Limb (tissue), 2 donors: ENCODE measurements around the gene ITPR3.

ENCODE experiments used
- DNase-seq, 2 donors: peaks; one replicate each; pipeline ENCODE4 v3.0.0-alpha.2; 2016; ENCODE audit errors: extremely low spot score in 2 of 2

The ITPR3 gene

DNA sequence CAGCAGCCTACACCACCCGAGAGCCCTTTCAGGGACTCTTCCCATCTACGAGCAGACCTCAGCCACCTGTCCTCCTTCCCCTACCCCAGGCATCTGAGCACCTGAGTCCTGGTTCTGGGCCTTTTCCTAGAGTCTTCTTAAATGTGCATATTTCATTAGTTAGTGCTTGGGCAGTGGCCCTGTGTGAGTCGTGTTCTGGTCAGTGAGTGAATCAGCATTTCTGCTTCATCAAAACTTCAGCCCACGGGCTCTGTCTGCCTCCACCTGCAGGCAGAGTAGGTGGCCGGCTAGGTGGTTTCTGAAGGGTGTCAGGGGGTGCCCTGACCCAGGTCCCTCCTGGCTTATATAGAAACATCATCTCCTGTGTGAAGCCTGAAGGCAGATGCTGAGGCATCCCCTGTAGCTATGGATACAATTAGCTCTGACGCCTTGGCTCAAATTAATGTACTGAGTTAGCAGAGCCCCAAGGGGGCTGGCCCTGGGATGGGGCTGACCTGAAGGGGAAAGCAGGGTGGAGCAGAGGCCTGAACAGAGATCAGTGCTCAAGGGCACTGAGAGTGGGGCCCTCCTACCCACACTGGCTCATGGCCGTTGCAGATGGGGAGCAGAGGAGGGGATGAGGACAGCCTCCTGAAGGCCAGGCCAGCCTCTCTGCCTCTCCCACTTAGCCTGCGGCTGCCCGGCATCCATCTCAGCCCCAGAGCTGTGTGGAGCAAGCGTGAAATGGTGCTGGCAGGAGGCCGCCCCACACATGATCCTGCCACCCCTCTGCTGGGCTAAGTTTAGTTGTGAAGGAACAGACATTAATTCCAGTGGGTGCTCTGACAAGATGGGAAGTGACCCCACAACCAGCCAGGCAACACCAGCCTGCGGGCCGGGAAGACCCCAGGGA, 111.9 kb downstream of the ITPR3 start:
- no peak for DNase-seq

DNA sequence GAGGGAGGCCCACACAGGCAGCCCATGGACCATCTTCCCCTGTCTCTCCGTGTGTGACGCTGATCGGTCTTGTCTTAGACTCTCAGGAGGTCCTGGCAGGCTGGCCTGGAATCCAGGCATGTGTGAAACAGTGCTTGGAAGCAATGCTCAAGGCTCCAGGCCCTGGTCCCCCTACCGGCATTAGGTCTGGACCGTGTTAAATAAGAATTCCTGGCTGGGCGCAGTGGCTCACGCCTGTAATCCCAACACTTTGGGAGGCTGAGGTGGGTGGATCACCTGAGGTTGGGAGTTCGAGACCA, 112.5 kb downstream of the ITPR3 start:
- DNase-seq, result no peak

DNA sequence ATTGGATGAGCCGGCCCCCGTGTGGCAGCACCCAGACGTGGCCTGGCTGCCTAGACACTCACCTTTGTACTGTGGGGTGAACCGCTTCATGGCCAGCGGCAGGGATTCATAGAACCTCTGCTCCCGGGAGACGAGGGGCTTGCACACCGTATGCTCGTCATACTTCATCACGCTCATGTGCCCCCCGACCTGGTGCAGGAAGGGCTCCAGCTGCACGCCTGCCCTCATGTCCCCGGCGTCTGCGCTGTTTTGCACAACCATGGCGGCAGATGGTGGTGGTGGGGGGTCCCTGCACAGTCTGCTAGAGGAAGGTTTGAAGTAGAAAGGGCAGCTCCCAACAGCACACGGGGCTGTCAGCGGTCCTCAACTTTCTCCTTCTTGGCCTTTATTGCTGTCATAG, 114.1 kb downstream of the ITPR3 start:
- no peak for DNase-seq

DNA sequence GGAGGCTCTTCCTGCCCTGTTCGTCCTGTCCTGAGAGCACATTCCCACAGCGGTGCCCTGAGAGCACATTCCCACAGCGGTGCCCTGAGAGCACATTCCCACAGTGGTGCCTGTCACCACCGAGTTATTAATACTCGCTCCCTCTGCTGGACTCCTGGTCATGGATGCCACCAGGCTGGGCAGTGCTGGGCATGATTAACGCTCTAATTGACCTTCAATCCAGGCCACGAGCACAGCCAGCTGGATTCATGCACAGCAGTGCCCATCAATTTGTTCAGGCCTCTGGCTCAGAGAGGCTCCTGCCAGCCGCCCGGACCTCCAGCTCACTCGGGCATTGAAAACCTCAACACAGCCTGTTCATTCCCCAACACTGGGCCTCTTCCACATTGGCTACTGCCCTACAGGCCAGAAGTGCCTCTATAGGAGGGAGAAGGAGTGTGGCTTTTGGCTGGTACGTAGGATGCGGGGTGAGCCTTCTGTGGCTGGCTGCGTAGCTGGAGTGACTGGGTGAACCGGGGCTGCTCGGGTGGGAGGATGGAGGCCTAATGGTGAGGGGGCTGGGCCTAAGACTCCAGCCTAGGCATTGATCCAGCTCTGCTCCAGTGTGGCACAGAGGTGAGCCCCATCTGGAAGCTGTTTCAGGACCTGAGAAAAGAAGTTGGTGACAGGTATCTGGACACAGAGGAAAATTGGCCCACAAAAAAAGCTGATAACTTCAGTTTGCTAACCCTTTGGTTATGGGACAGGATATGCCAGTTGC, 116.3 kb downstream of the ITPR3 start:
- no peak for DNase-seq

DNA sequence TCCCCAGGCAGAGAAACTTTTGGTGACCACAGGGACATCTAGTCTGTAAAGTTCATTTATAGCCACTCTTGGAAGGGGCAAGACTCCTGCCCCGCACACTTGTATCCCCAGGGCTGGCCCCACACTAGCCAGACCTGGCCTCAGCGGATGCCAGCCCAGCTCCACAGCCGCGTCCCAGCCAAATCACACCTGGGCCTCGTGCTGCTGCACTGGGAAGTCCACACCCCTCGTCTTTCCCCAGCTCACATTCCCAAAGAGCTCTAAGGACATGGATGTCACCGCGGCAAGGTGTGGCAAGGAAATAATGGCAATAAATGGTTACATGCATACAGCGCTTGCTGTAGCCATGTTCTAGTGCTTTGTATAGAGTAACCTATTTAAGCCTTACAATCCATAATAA, 117.0 kb downstream of the ITPR3 start:
- DNase-seq, result no peak

DNA sequence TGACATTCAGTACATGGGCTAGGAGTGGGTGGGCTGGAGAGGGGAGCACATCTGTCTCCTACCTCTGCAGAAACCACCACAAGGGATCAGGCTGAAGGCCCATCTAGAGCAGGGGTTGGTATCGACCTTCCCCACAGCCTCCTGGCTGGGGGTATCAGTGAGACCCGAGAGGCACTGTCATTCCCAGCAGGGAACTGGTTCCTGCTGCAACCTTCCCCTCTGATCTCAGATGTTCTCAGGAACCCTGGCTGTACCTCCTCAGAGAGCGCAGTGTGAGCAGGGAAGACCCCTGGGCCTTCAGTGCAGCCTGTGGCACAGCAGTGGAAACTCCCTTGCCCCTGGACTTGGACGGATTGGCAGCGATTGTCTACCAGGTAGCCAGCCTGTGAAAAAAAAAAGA, 117.8 kb downstream of the ITPR3 start:
- DNase-seq, result no peak

DNA sequence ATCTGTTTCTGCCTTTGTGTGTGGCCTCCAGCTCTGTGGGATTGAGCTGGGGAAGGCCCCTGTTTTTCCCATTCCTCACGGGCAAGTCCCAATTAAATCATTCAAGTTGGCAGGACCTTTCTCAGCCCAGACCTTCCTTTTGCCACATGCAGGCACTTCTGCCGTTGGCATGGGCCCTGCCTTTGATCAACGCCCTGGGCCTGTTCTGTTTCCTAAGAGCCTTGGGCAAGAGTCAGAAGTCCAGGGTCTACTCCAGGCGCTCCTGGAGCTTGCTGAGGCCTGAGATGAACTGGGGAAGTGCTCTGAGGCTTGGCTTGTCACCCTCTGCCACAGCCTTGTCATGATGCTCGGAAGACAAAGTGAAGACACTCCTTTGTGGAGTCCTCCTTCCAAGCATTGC, 118.4 kb downstream of the ITPR3 start:
- no peak for DNase-seq

DNA sequence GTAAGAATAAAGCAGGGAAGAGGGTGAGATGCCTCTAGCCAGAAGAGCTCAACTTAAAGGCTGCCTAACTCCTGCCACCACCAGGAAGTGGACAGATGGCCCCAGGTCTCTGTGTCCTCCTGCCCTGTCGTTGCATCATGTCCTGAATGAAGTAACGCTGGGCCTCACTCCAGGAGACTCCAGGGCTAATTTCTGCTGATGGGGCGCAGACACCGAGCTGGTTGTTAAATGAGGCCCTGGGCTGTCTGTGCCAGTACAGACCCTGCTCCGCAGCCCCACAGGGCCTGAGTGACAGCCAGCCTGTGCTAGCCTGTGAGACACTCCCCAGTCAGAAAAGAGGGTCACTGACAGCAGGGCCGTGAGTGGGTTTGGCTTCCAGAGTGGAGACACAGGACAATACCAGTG, 119.1 kb downstream of the ITPR3 start:
- no peak for DNase-seq

- DNase-seq, result no peak
These were observed 119.7 kb downstream of the ITPR3 start for GRCh38 chr6:33740794-33741193.

- no peak for DNase-seq
These were observed 121.0 kb downstream of the ITPR3 start for GRCh38 chr6:33742092-33742491.

DNA sequence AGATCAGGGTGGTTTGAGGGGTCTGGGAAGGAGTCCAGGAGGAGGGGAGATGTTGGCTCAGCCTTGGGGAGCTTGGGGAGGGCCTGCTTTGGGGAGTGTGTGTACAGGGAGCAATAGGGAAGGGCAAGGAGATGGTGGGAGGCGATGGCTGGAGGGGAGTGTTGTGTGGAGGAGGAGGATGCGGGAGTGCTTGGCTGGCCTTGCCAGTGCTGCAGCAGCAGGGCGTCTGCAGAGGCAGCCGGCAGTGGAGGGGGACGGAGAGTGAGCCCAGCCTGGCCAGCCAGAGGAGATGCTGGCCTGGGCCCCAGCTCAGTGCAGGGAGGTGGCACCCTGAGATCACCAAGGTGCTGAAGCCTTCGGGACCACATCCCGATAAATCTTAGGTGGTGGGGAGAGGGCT, 121.7 kb downstream of the ITPR3 start:
- DNase-seq, result no peak

- peak; percentile 72 to 86 for DNase-seq
These were observed 123.1 kb downstream of the ITPR3 start for GRCh38 chr6:33744001-33744848.

DNA sequence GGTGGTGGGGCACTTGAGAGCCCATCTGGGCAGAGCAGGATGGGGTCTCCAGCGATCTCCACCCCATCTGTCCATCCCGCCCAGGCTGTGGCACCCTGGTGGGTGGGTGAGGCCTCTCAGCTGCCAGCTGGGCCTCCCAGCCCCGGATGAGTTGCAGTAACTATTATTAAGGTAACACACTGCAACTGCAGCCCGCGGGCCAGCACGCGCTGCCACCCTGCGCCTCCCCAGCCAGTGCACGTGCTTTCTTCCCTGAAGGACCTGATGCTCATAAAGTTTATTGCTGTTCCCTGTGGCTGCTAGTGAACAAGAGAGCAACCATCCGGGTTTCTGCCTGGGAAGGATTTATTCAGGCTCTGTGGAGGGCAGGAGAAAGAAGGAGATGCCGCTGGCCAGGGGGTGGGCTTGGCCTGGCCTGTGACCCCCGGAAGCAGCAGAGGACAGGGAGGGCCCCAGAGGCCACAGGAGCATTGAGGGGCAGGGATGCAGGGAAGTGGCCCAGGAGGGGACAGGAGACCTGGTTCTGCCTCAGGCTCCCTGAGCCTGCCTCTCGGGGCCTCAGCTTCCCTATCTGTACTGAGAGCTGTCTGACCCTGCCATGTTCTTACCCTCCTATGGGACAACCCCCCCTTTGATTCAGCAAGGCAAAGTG, 123.9 kb downstream of the ITPR3 start:
- DNase-seq, result peak in 1 of 2 donors; percentile 52

DNA sequence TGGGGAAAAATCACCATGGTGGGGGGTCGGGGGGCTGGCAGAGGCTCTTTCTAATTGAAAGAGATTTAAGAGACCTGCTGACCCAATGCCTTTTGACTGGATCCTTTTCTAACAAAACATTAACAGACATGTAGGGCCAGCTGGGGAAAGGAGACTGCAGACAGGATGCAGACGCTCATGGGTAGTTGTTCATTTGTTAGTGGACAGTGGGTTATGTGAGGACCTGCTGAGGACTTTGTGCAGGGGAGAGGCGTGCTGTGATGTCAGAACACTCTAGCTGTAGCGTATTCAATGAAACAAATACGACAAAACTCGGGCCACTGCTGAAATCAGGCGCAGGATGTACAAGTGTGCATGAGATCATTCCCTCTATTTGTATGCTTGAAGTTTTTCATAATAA, 124.4 kb downstream of the ITPR3 start:
- no peak for DNase-seq
